ENCODE results near the gene HSD17B2.

DNA sequence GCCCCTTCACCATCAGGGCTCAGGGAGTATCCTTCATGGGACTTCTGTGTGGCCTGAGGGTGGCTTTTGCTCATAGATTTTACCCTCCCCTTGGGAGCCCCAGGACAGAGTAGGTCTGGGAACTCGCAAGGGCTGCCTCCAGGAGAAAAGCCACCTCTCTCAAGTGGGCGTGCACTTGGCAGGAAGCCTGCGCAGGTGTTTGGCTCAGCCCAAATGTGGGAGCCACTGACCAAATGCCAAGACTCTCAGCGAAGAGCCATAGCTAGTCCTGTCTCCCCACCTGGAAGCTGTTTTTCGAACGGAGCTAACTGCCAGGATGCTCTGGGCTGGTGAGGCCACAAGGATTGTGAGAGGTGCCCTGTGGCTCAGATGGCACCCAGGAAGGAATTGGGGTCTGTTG, 2.0 kb upstream of the HSD17B2 start:
- TF ChIP-seq, protein P1, sequence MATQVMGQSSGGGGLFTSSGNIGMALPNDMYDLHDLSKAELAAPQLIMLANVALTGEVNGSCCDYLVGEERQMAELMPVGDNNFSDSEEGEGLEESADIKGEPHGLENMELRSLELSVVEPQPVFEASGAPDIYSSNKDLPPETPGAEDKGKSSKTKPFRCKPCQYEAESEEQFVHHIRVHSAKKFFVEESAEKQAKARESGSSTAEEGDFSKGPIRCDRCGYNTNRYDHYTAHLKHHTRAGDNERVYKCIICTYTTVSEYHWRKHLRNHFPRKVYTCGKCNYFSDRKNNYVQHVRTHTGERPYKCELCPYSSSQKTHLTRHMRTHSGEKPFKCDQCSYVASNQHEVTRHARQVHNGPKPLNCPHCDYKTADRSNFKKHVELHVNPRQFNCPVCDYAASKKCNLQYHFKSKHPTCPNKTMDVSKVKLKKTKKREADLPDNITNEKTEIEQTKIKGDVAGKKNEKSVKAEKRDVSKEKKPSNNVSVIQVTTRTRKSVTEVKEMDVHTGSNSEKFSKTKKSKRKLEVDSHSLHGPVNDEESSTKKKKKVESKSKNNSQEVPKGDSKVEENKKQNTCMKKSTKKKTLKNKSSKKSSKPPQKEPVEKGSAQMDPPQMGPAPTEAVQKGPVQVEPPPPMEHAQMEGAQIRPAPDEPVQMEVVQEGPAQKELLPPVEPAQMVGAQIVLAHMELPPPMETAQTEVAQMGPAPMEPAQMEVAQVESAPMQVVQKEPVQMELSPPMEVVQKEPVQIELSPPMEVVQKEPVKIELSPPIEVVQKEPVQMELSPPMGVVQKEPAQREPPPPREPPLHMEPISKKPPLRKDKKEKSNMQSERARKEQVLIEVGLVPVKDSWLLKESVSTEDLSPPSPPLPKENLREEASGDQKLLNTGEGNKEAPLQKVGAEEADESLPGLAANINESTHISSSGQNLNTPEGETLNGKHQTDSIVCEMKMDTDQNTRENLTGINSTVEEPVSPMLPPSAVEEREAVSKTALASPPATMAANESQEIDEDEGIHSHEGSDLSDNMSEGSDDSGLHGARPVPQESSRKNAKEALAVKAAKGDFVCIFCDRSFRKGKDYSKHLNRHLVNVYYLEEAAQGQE (IDR thresholded peaks at IDR 0.05; ENCODE audit: insufficient read depth in 1 of 2, low read depth in 2 of 2, low read length in 2 of 2), result no peak
- no peak for TF ChIP-seq POLR2AphosphoS5 (IDR thresholded peaks at IDR 0.05; ENCODE audit: low read depth, low read length)
